ENCODE data around the gene AKR1B15.
"Not testable (repeated sequence)": the region's sequence is repeated elsewhere in the genome, so short reads cannot be mapped to it uniquely, and the experiment has no call there.

The AKR1B15 gene

GRCh38 chr7:134557391-134557790 is 8.5 kb downstream of the AKR1B15 start:
- FAIRE-seq (no peak), DNase-seq (ENCODE audit: extremely low spot score, insufficient read length, low read depth) (no peak)

GRCh38 chr7:134558370-134558769 is 9.5 kb downstream of the AKR1B15 start:
- FAIRE-seq (no peak), DNase-seq (ENCODE audit: extremely low spot score, insufficient read length, low read depth) (no peak)

- DNase-seq (ENCODE audit: extremely low spot score, insufficient read length, low read depth) = not testable (repeated sequence)
- FAIRE-seq = peak; percentile 15
Measured at GRCh38 chr7:134561616-134562015, 12.7 kb downstream of the AKR1B15 start.

- DNase-seq (ENCODE audit: extremely low spot score, insufficient read length, low read depth) (no peak), FAIRE-seq (no peak)
Measured at GRCh38 chr7:134562136-134562535, 13.2 kb downstream of the AKR1B15 start.

GRCh38 chr7:134563398-134563749 is 14.5 kb downstream of the AKR1B15 start:
- DNase-seq (ENCODE audit: extremely low spot score, insufficient read length, low read depth); FAIRE-seq: not testable (repeated sequence)

- FAIRE-seq = no peak
- DNase-seq (ENCODE audit: extremely low spot score, insufficient read length, low read depth) = no peak
Measured at GRCh38 chr7:134565643-134566136, 16.8 kb downstream of the AKR1B15 start.

- DNase-seq (ENCODE audit: extremely low spot score, insufficient read length, low read depth) (no peak), FAIRE-seq (no peak)
Measured at GRCh38 chr7:134567368-134567767, 18.5 kb downstream of the AKR1B15 start.

DNA sequence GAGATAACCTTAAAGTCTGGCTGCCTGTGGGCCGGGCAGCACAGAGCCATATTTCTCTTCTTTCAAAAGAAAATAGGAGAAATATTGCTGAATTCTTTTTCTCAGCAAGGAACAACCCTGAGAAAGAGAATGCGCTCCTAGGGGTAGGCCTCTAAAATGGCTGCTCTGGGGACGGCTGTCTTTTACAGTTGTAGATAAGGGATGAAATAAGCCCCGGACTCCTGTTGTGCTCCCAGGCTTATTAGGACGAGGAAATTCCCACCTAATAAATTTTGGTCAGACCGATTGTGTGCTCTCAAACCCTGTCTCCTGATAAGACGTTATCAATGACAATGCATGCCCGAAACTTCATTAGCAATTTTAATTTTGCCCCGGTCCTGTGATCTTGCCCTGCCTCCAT is 21.1 kb downstream of the AKR1B15 start:
- not testable (repeated sequence) for DNase-seq (ENCODE audit: extremely low spot score, insufficient read length, low read depth); FAIRE-seq

- DNase-seq (ENCODE audit: extremely low spot score, insufficient read length, low read depth) (no peak), FAIRE-seq (no peak)
Measured at GRCh38 chr7:134571101-134571500, 22.2 kb downstream of the AKR1B15 start.

DNA sequence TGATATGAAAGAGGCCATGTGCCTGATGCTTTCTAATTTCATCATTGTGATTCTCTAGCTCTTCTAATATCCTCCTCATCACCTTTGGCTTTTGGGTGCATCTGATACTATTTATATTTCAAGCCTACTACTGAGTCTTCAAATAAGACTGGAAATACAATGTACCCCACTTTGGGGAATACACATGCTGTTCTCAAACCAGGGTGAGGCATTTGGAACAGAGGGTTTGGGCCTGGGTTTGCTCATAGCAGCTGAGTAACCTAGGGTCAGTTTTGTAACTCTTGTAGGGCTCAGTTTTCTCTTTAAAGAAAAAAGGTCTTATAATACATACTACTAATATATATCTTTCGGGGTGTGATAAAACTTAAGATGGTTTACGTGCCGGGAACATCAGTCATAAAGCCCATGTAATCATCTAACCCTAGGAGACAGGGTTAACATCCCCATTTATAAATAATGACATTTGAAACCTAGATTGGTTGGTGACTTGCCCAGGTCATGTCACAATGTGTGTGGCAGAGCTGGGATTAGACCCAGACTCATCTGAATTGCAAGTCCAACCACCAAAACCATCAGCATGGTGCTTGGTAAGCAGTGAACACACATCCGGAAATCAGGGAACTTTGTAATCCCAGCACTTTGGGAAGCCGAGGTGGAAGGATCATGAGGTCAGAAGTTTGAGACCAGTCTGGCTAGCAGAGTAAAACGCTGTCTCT is 23.0 kb downstream of the AKR1B15 start:
- no peak for FAIRE-seq
- DNase-seq (ENCODE audit: extremely low spot score, insufficient read length, low read depth) = no peak

GRCh38 chr7:134574322-134574721 is 25.4 kb downstream of the AKR1B15 start:
- DNase-seq (ENCODE audit: extremely low spot score, insufficient read length, low read depth) = no peak
- FAIRE-seq = no peak

- no peak for FAIRE-seq
- no peak for DNase-seq (ENCODE audit: extremely low spot score, insufficient read length, low read depth)
Measured at GRCh38 chr7:134584290-134584689, 35.4 kb downstream of the AKR1B15 start.

DNA sequence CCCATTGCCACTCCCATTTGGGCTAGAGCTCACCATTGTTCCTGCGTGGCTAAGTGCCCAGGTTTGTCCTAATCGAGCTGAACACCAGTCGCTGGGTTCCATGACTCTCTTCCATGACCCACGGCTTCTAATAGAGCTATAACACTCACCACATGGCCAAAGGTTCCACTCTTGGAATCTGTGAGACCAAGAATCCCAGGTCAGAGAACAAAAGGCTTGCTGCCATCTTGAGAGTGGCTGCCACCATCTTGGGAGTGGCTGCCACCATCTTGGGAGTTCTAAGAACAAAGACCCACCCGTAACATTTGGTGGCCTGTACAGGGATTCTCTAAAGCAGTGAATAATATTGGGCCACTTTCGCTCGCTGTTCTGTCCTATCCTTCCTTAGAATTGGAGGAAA is 37.0 kb downstream of the AKR1B15 start:
- FAIRE-seq = no peak

GRCh38 chr7:134587750-134588149 is 38.8 kb downstream of the AKR1B15 start:
- FAIRE-seq = no peak
- no peak for DNase-seq (ENCODE audit: extremely low spot score, insufficient read length, low read depth)

More for the DNA sequence above, 37.0 kb downstream of the AKR1B15 start:
- no peak for DNase-seq (ENCODE audit: extremely low spot score, insufficient read length, low read depth)

DNA sequence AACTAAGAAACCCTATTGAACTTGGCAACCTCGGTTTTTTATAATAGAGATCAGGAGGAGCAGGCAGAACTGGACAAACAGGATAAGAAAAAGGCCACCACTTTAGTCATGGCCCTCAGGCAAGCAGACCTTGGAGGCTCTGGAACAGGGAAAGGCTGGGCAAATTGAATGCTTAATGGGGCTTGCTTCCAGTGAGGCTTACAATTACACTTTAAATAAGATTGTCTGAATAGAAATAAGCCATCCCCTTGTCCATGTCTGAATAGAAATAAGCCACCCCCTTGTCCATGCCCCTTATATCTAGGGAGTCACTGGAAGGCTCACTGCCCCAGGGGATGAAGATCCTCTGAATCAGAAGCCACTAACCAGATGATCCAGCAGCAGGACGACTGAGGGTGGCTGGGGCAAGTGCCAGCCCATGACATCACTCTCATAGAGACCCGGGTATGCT is 40.6 kb downstream of the AKR1B15 start:
- no peak for FAIRE-seq
- DNase-seq (ENCODE audit: extremely low spot score, insufficient read length, low read depth) = no peak

DNA sequence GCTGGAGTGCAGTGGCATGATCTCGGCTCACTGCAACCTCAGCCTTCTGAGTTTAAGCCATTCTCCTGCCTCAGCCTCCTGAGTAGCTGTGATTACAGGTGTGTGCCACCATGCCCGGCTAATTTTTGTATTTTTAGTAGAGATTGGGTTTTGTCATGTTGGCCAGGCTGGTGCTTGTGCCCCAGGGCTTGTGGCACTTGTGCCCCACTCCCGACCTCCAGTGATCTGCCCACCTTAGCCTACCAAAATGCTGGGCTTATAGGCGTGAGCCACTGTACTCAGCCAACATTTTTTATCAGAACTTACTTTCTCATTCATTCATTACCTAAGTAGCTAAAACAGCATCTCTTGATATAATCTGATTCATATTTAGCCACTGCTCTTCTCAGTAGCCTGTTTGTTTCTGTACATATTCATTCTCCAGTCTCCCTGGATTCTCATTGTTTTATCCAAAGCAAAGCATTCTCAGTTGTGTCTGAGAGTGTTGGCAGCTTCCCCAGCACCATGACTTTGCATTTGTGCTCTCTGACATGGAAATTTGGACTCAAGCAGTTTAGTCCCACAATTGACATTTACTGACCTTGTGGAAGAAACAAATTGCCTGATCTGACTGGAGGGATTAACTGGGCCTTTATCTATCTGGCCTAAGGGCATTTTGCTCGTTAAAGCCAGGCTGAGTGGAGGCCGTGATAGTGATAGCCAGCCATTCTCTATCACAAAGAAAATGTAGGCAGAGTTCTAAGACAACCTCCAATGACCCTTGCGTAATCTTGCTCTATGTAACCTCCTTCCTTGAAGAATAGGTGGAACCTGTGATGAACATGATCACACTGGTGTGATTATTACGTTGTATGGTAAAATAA is 44.9 kb downstream of the AKR1B15 start:
- DNase-seq (ENCODE audit: extremely low spot score, insufficient read length, low read depth) = no peak
- no peak for FAIRE-seq

DNA sequence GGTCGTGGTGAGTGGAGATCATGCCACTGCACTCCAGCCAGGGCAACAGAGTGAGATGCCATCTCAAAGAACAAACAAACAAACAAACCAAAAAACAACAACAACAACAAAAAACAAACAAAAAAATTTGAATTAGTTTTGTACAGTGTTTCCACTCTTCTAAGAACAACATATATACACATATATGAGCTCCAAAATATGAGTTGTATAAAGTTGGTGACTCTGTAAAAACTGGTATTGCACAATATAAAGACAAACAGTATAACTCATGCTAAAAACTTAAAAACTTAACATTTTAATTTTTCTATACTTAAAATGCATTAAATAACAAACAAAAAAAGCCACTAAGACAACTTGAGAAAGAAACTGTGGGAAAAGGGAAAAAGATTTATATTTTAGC is 46.0 kb downstream of the AKR1B15 start:
- DNase-seq (ENCODE audit: extremely low spot score, insufficient read length, low read depth) (no peak), FAIRE-seq (no peak)

DNA sequence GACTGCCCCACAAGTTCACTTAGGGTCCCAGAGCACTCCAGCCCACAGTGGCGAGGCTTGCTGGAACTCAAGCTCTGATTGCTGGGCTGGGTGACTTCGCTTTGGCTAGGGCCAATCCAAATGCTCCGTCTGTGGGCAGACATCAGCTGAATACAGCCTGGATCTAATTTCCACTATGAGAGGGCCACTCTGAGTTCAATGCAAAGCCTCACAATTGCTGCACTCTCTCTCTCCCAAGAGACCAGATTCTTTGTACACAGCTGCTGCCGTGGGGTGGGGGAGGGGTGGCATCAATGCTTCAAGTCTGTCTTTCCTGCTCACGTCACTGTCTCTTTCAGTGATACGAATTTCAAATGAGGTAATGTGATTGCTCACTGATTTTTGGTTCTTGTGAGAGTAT is 50.5 kb downstream of the AKR1B15 start:
- DNase-seq (ENCODE audit: extremely low spot score, insufficient read length, low read depth) (no peak), FAIRE-seq (no peak)

GRCh38 chr7:134601459-134601858 is 52.5 kb downstream of the AKR1B15 start:
- DNase-seq (ENCODE audit: extremely low spot score, insufficient read length, low read depth) = no peak
- FAIRE-seq = no peak

DNA sequence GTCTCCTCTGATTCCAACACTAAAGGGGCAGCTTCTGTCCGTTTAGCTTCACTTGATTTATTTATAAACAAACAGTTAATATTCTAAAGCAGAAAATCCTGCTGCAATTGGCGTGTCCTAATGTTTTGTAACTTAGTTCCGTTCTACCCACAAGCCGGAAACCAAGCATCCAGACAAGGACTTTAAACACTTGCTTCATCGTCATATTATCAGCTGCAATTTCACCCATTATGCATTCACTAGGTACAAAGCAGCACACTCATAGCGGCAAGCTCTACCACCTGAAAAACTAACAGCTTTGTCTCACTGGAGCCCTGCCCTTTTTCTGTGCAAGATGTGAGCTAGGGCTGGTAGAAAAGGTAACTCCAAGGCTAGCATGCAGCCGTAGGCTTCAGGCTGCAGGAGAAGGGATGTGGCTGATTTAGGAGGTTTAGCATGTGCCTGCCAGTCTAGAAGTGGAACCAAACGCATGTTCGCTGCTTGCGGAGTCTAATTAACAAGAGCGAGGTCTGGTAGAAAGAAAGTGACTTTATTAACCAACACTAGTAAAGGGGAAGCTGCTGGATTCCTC is 54.1 kb downstream of the AKR1B15 start:
- DNase-seq (ENCODE audit: extremely low spot score, insufficient read length, low read depth) = no peak
- no peak for FAIRE-seq
